GM18858 (cell line): Measurements from ENCODE around the gene AKAP3.

Experiments
- ATAC-seq: cut with Tn5 transposase; IDR thresholded peaks from one replicate; pipeline ENCODE4 v1.9.1; 2021; ENCODE audit not compliant: unreplicated experiment

AKAP3 gene

GRCh38 chr12:4648501-4649357, at the start of gene AKAP3, which contains the start of gene NDUFA9:
TSS of gene AKAP3 (minus strand) at chr12:4649051. CDS start at chr12:4638196, 10,855 bp downstream.
TSS of gene NDUFA9 (plus strand) at chr12:4649114. CDS start at chr12:4649127, 13 bp downstream.
- peak; percentile 44 for ATAC-seq

GRCh38 chr12:4690760-4691159, 41.9 kb upstream of the AKAP3 start:
- no peak for ATAC-seq

- ATAC-seq: no peak
Observed at GRCh38 chr12:4685317-4685716, 36.5 kb upstream of the AKAP3 start.

- no peak for ATAC-seq
Observed at GRCh38 chr12:4681732-4682131, 32.9 kb upstream of the AKAP3 start.

GRCh38 chr12:4679711-4680110, 30.9 kb upstream of the AKAP3 start:
- ATAC-seq: no peak

GRCh38 chr12:4665236-4665635, 16.4 kb upstream of the AKAP3 start:
- no peak for ATAC-seq

GRCh38 chr12:4663971-4664505, 15.2 kb upstream of the AKAP3 start:
- ATAC-seq: no peak

- no peak for ATAC-seq
Observed at GRCh38 chr12:4653691-4654090, 4.8 kb upstream of the AKAP3 start.

- ATAC-seq: no peak
Observed at GRCh38 chr12:4653257-4653656, 4.4 kb upstream of the AKAP3 start.

GRCh38 chr12:4649358-4649661, 459 bp upstream of the AKAP3 start:
- no peak for ATAC-seq

GRCh38 chr12:4648104-4648500, 749 bp downstream of the AKAP3 start:
- ATAC-seq: no peak

- no peak for ATAC-seq
Observed at GRCh38 chr12:4645023-4645422, 3.8 kb downstream of the AKAP3 start.

GRCh38 chr12:4643747-4644146, 5.1 kb downstream of the AKAP3 start:
- ATAC-seq: peak; percentile 54

- no peak for ATAC-seq
Observed at GRCh38 chr12:4630262-4630661, 18.6 kb downstream of the AKAP3 start.

- ATAC-seq: no peak
Observed at GRCh38 chr12:4628406-4628805, 20.4 kb downstream of the AKAP3 start.

GRCh38 chr12:4626543-4626942, 22.3 kb downstream of the AKAP3 start:
- no peak for ATAC-seq

- no peak for ATAC-seq
Observed at GRCh38 chr12:4621511-4621910, 27.3 kb downstream of the AKAP3 start.

- no peak for ATAC-seq
Observed at GRCh38 chr12:4615667-4616066, 33.2 kb downstream of the AKAP3 start.

- no peak for ATAC-seq
Observed at GRCh38 chr12:4610481-4610880, 38.4 kb downstream of the AKAP3 start.

- no peak for ATAC-seq
Observed at GRCh38 chr12:4609071-4609470, 39.8 kb downstream of the AKAP3 start.

GRCh38 chr12:4607056-4607455, 41.8 kb downstream of the AKAP3 start:
- no peak for ATAC-seq

GRCh38 chr12:4604684-4605193, 44.1 kb downstream of the AKAP3 start:
- ATAC-seq: peak; percentile 86
